ENCODE measurements around the gene TOMM34.
A peak's percentile ranks its signal among the peaks of the same experiment; 100 is the strongest.

TOMM34 gene

GRCh38 chr20:44928595-44928994, 31.6 kb downstream of the TOMM34 start:
- DNase-seq: no peak

GRCh38 chr20:44924541-44924940, 35.7 kb downstream of the TOMM34 start:
- no peak for DNase-seq

- no peak for DNase-seq
Measured at GRCh38 chr20:44921447-44921846, 38.8 kb downstream of the TOMM34 start.

GRCh38 chr20:44918761-44919160, 41.4 kb downstream of the TOMM34 start:
- DNase-seq: no peak

- DNase-seq: no peak
Measured at GRCh38 chr20:44918342-44918741, 41.9 kb downstream of the TOMM34 start.

- no peak for DNase-seq
Measured at GRCh38 chr20:44917399-44917798, 42.8 kb downstream of the TOMM34 start.

GRCh38 chr20:44916586-44916985, 43.6 kb downstream of the TOMM34 start:
- DNase-seq: no peak

- DNase-seq: no peak
Measured at GRCh38 chr20:44914924-44915323, 45.3 kb downstream of the TOMM34 start.

GRCh38 chr20:44912189-44912588, 48.0 kb downstream of the TOMM34 start:
- no peak for DNase-seq

- peak; percentile 13 for DNase-seq
Measured at GRCh38 chr20:44911264-44911921, 48.8 kb downstream of the TOMM34 start.

GRCh38 chr20:44910690-44911262, 49.4 kb downstream of the TOMM34 start:
- DNase-seq: no peak

- peak; percentile 72 for DNase-seq
Measured at GRCh38 chr20:44909872-44910689, 50.1 kb downstream of the TOMM34 start, which contains the start of gene PABPC1L. Gene PABPC1L (plus strand): TSS chr20:44910060. CDS start chr20:44910144, 84 bp downstream.

- no peak for DNase-seq
Measured at GRCh38 chr20:44908987-44909871, 51.0 kb downstream of the TOMM34 start.

- no peak for DNase-seq
Measured at GRCh38 chr20:44904377-44904776, 55.8 kb downstream of the TOMM34 start.

- DNase-seq: no peak
Measured at GRCh38 chr20:44901974-44902373, 58.2 kb downstream of the TOMM34 start.

- no peak for DNase-seq
Measured at GRCh38 chr20:44900231-44900854, 59.9 kb downstream of the TOMM34 start.

- no peak for DNase-seq
Measured at GRCh38 chr20:44897133-44897532, 63.1 kb downstream of the TOMM34 start.

GRCh38 chr20:44896583-44896982, 63.6 kb downstream of the TOMM34 start:
- DNase-seq: no peak

GRCh38 chr20:44894959-44895358, 65.2 kb downstream of the TOMM34 start:
- no peak for DNase-seq
